Mucosa of stomach (tissue), 1 donor: ENCODE measurements around the gene ZNF850.
A peak's percentile ranks its signal among the peaks of the same experiment; 100 is the strongest.

Experiments used
- H3K27me3 ChIP-seq: one replicate; pipeline ENCODE4 v1.7.0; 2013; ENCODE audit warnings: mild to moderate bottlenecking, low read length; ENCODE audit not compliant: control insufficient read depth, insufficient read depth
- H3K36me3 ChIP-seq: one replicate; pipeline ENCODE4 v1.7.0; 2013; ENCODE audit warnings: low read length; ENCODE audit not compliant: control insufficient read depth, insufficient read depth
- H3K4me1 ChIP-seq: one replicate; pipeline ENCODE4 v1.7.0; 2013; ENCODE audit warnings: mild to moderate bottlenecking, low read length; ENCODE audit not compliant: control insufficient read depth, insufficient read depth
- H3K4me3 ChIP-seq: one replicate; pipeline ENCODE4 v1.7.0; 2013; ENCODE audit warnings: low read length
- H3K9ac ChIP-seq: one replicate; pipeline ENCODE4 v1.7.0; 2013; ENCODE audit warnings: mild to moderate bottlenecking, low read length, moderate library complexity
- H3K9me3 ChIP-seq: one replicate; pipeline ENCODE4 v1.7.0; 2013; ENCODE audit warnings: mild to moderate bottlenecking, low read length, moderate library complexity; ENCODE audit not compliant: control insufficient read depth
- donor health status: Pancreatic carcinoma.

ZNF850 gene

GRCh38 chr19:36686365-36687213, 86.0 kb downstream of the ZNF850 start:
- Histone ChIP-seq H3K36me3 (peaks cover 5% of the 10 kb centered on the region), H3K4me1 (peaks cover 8% of the 10 kb centered on the region), H3K4me3 (peak overlapping the region; percentile 97), H3K9me3 (no peaks in the 10 kb centered on the region), H3K9ac (peak overlapping the region; percentile 85), H3K27me3 (no peaks in the 10 kb centered on the region)

DNA sequence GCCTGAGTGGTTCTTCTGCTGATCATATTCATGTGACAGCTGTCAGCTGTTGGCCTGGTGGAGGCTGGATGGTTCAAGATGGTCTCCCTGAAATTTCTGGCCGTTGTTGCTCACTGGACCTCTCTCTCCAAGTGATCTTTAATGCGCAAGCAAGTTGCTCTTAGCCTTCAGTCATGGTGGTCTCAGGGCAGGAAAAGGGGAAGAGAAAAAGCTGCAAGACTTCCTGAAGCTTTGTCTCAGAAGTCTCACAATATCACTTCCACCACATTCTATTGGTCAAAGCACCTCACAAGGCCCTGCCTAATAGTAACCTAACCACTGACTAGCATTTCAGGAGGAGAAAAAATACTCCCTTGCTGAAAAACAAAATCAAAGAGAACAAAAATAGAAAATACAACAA, 86.8 kb downstream of the ZNF850 start:
- no peaks in the 10 kb centered on the region for H3K9me3 ChIP-seq
- H3K4me3 ChIP-seq, result no peak overlapping the region
- H3K9ac ChIP-seq, result no peak overlapping the region
- H3K36me3 ChIP-seq, result peaks cover 4% of the 10 kb centered on the region
- H3K4me1 ChIP-seq, result peaks cover 8% of the 10 kb centered on the region
- H3K27me3 ChIP-seq, result no peaks in the 10 kb centered on the region

- Histone ChIP-seq H3K4me1 (no peaks in the 10 kb centered on the region), H3K9me3 (no peaks in the 10 kb centered on the region), H3K9ac (no peak overlapping the region), H3K4me3 (no peak overlapping the region), H3K27me3 (no peaks in the 10 kb centered on the region), H3K36me3 (no peaks in the 10 kb centered on the region)
These were observed 93.2 kb downstream of the ZNF850 start for GRCh38 chr19:36679455-36679854.

GRCh38 chr19:36674201-36674600, 98.4 kb downstream of the ZNF850 start:
- Histone ChIP-seq H3K4me1 (no peaks in the 10 kb centered on the region), H3K36me3 (no peaks in the 10 kb centered on the region), H3K27me3 (no peaks in the 10 kb centered on the region), H3K9me3 (no peaks in the 10 kb centered on the region), H3K9ac (no peak overlapping the region), H3K4me3 (no peak overlapping the region)

DNA sequence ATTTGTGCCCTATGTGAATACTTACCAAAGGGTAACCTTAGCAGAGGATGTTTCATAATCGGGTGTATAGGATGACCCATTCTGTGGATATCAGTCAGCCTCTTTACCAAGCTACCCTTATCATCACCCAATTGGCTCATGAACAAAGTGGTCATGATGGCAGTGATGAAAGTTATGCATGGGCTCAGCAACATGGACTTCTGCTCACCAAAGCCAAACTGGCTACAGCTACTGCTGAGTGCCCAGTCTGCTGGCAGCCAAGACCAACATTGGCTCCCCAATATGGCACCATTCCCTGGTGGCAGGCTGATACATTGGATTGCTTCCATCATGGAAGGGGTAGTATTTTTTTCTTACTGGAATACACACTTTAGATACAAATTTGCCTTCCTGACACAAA, 100.2 kb downstream of the ZNF850 start:
- H3K9me3 ChIP-seq, result no peaks in the 10 kb centered on the region
- H3K4me3 ChIP-seq, result no peak overlapping the region
- no peaks in the 10 kb centered on the region for H3K36me3 ChIP-seq
- no peak overlapping the region for H3K9ac ChIP-seq
- H3K4me1 ChIP-seq, result no peaks in the 10 kb centered on the region
- H3K27me3 ChIP-seq, result no peaks in the 10 kb centered on the region

GRCh38 chr19:36668646-36669045, 104.0 kb downstream of the ZNF850 start:
- Histone ChIP-seq H3K4me1 (peaks cover 6% of the 10 kb centered on the region), H3K9ac (no peak overlapping the region), H3K27me3 (no peaks in the 10 kb centered on the region), H3K36me3 (no peaks in the 10 kb centered on the region), H3K9me3 (no peaks in the 10 kb centered on the region), H3K4me3 (no peak overlapping the region)

- no peaks in the 10 kb centered on the region for H3K9me3 ChIP-seq
These were observed 106.8 kb downstream of the ZNF850 start for GRCh38 chr19:36665832-36666231.

More at GRCh38 chr19:36665832-36666231, 106.8 kb downstream of the ZNF850 start:
- H3K9ac ChIP-seq, result peak overlapping the region; percentile 79
- H3K27me3 ChIP-seq, result no peaks in the 10 kb centered on the region
- no peaks in the 10 kb centered on the region for H3K36me3 ChIP-seq
- H3K4me3 ChIP-seq, result peak overlapping the region; percentile 76
- peaks cover 6% of the 10 kb centered on the region for H3K4me1 ChIP-seq
